ENCODE data around the gene MAPRE3.
"Not testable (repeated sequence)": the region's sequence is repeated elsewhere in the genome, so short reads cannot be mapped to it uniquely, and the experiment has no call there.

MAPRE3 gene

DNA sequence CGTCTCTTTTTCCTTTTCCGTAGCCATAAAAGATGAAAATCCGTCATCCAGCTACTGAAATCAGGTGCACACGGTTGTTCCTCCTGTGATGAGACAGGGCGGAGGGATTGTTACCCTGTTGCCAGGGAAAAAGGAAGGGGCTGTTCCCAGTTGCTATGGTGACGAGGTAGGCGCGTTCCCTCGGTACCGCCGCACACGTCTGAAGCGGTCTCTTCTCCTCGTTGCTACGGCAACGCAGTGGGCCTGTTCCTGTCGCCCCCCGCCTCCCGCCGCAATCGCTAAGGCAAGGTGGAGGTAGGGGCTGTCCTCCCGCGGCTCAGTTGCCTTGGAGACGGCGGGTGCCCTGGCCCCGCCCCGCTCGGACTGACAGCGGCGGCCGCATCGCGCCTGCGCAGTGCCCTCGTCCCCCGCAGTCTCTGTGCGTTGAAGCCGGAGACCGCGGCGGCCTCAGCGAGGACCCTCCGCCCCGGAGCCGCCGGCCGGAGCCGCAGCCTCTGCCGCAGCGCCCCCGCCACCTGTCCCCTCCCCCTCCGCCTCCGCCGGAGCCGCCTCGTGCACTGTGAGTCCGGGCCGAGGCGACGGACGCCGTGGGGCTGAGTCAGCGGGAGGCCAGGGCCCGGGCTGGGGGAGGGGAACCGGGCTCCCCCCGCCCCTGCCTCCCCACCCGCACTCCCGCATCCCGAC is at the start of gene MAPRE3:
Gene MAPRE3 (plus strand): TSS at position 394 of the 684 bp plus-strand sequence. CDS start 51,582 bp downstream, outside the sequence.
- no peak for DNase-seq (ENCODE audit: low read depth)
- H3K4me3 ChIP-seq (ENCODE audit: low read depth, low read length), result peak within 1 kb of the TSS; percentile 65

DNA sequence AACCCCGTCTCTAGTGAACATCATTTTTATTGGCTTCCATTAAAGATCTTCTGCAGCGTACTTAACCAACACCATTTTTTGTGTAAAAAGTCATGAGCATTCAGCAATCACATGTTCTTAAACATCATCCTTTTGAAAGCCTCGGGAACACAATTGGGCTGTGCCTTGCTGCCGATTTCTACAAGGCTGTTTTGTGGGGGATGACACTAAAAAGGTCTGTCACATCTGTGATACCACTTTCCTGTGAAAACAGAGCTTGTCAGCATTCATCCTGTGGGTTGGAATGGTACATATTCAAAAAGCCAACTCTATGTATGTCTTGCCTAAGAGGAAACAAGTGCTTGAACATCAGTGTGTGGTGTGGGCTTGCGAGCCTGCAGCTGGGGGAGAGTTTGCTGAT is 49.1 kb upstream of the MAPRE3 start:
- DNase-seq (ENCODE audit: low read depth), result no peak
- H3K4me3 ChIP-seq (ENCODE audit: low read depth, low read length), result no peak overlapping the region

DNA sequence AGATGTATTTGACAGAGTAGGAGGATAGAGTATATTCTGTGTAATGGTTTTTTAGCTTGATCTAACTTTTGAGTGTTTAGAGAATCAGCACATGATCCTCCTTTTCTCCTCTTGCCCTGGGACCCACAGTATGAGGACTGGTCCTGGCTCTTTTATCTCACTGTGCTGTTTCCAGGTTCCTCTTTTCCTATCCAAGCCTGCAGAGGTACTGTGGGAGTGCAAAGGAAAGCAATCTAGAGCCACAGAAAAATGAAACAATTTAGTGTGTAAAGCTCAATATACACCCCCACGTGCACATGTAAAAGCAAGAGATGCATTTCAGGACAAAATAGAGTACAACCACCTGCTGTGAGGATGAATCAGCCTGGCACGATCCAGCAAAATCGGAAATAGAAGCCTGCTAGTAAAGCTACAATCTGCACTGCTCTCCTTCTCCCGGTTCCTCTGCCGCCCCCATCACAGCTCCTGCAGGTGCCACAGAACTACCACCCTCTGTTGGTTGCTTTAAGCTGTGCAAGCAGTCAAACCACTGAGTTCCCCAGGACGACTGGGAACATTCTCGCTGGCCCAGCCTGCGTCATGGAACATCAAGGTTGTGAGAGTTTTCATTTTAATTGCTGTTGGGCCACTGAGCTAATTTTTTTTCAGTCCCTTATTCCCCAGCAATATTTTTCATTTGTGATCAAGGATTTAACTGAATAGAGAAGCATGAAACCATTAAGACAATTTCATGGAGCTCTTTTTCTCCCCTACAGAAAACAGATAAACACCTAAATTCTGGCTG is 47.8 kb upstream of the MAPRE3 start:
- DNase-seq (ENCODE audit: low read depth), result no peak
- no peak overlapping the region for H3K4me3 ChIP-seq (ENCODE audit: low read depth, low read length)

DNA sequence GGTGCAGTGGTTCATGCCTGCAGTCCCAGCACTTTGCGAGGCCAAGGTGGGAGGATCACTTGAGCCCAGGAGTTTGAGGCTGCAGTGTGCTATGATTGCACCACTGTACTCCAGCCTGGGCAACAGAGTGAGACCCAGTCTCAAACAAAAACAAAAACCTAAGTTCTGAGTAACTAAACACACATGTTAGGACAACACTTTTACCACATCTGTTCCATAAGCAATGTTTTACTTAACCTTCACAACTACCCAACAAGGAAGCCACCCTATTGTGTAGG is 47.3 kb upstream of the MAPRE3 start:
- DNase-seq (ENCODE audit: low read depth); H3K4me3 ChIP-seq (ENCODE audit: low read depth, low read length): not testable (repeated sequence)

DNA sequence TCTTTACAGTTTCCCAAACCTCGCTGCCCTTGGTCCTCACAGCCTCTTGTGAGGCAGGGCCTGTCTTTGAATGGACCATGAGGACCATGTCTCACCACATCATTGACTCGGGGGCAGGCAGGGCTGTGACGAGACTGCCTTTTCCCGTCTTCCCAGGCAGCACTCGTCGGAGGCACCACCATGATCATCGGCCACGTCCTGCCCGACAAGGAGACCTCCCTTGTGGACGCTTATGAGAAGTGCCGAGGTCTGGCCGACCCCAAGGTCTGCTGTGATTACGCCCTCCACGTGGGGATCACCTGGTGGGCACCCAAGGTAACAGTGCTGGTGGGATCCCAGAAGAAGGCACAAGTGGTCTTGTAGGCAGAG is 45.7 kb upstream of the MAPRE3 start:
- H3K4me3 ChIP-seq (ENCODE audit: low read depth, low read length), result no peak overlapping the region

DNA sequence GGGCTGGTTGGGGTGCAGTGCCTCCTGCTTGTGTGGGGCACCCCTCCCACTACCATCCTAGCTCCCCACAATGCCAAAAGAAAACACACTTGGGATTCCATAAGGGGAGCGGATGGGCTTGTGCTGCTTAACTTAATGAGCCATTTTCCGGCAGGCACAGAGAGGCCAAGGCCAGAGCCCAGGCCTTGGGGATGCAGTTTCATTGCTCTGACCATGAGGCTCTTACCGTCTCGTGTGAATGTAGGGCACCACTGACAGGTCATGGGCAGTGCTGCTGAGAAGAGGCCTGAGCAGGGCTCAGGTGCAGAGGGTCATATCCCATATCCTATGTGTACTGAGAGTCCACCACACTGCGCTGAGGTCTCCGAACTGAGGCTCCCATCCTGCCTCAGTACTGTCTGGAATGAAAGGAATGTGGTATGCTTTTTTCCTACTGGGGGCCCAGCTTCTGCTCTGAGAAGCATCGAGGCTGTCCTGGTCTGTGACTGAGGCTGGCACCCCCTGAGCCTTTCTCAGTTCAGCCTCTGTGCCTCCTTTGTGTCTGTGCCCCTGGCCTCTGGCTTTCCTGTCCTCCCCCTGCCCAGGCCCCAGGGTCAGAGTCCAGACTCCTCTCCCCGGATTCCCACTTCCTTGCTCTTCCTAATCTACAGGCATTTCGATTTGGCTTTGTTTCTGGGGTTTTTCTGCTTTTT is 45.2 kb upstream of the MAPRE3 start:
- no peak overlapping the region for H3K4me3 ChIP-seq (ENCODE audit: low read depth, low read length)
- no peak for DNase-seq (ENCODE audit: low read depth)

More for the DNA sequence above, 45.7 kb upstream of the MAPRE3 start:
- DNase-seq (ENCODE audit: low read depth), result no peak

DNA sequence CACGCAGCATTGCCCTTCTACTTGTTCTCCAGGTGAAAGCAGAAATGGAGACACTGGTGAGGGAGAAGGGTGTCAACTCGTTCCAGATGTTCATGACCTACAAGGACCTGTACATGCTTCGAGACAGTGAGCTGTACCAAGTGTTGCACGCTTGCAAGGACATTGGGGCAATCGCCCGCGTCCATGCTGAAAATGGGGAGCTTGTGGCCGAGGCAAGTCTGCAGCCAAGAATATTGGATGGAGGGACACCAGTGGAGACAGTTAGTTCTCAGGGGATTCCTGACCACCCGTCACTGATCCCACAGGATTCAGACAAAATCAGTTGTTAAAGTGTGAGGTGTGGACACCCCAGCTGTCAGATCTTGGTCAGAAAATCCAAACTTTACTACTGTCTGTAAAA is 43.2 kb upstream of the MAPRE3 start:
- H3K4me3 ChIP-seq (ENCODE audit: low read depth, low read length), result no peak overlapping the region
- DNase-seq (ENCODE audit: low read depth), result no peak

DNA sequence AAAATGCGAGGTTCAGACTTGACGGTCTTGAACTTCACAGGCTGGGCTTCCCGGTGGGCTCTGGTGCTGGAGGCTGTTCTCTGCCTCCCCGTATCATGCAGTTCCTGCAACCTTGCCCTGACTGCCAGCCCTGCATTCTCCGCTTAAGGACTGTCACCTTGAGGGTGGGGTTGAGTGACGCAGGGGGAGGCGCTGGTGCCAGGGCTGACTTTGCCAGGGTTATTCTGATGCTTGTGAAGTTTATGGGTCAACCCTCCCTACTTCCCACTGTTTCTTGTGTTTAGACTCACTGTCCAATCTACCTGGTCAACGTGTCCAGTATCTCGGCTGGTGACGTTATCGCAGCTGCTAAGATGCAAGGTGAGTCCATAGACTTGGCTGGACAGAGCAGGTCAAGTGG is 37.5 kb upstream of the MAPRE3 start:
- DNase-seq (ENCODE audit: low read depth), result no peak

DNA sequence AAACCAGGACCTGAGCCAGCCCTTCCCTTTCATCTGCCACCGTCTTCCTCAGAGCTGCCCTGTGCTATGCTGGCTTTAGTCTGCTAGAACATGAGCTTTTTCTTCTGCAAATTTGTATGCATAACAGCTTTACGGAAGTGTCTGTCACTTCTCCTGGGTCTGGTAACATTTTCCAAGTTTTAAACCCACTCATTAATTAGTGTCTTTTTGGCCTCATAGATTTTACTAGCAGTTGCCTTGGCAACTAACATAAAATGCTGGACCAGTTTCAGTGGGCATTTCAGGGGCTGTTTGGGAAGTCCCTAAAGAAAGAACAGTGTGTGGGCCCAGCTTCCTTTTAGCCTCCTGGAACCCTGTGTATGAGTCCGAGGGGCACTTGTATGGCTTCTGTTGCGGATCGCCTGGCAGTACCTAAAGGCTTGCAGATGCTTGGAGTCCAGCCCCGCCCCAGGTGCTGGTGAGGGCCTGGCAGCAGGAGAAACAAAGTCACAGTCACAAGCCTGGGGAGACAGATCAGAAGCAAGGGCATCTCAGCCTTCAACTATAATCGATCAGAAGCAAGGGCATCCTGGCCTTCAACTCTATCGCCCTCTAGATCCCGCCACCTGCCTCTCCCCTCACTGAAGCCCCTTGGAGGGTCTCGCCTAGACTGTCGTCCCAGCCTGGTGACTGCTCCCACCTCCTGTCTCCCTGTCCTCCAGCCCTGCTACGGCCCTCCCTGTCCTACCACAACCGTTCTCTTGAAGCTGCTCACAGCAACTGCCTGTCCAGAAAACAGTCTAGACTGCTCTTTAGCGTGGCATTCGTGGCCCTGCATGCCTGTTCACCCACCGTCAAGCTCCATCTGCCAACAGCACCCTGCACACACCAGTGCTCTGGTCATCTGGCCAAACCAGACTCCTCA is 36.8 kb upstream of the MAPRE3 start:
- H3K4me3 ChIP-seq (ENCODE audit: low read depth, low read length), result no peak overlapping the region
- no peak for DNase-seq (ENCODE audit: low read depth)

More for the DNA sequence above, 37.5 kb upstream of the MAPRE3 start:
- no peak overlapping the region for H3K4me3 ChIP-seq (ENCODE audit: low read depth, low read length)

DNA sequence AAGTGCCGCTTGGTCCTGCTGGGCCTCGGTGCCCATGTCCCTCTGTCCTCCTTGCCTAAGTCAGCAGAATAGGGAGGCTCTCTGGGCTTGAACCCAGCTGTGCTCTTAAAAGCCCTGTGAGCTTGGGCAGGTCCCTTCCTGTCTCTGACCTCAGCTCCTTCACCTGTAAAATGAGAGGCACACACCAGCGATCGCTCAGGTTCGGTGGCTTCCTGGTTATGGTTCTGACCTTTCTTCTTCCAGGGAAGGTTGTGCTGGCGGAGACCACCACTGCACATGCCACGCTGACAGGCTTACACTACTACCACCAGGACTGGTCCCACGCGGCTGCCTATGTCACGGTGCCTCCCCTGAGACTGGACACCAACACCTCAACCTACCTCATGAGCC is 36.1 kb upstream of the MAPRE3 start:
- no peak overlapping the region for H3K4me3 ChIP-seq (ENCODE audit: low read depth, low read length)
- DNase-seq (ENCODE audit: low read depth), result no peak

DNA sequence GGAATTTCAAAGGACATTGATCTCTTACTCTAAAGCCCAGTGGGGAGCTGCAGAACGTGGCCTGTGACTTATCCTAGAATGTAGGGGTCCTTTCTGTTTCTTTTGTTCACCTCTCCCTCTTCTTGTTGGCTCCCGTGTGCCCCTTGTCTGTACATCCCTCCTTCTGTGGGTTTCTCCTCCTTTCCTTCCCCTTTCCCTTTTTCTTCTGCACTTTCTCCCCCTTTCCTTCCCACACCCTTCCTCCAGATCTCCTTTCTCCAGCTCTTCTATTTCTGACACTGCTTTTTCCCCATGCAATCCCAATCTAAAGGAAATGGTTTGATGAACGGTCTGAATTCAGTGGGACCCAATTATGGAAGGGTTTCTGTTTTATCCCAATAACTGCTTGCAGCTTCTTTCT is 35.5 kb upstream of the MAPRE3 start:
- H3K4me3 ChIP-seq (ENCODE audit: low read depth, low read length), result no peak overlapping the region
- no peak for DNase-seq (ENCODE audit: low read depth)

DNA sequence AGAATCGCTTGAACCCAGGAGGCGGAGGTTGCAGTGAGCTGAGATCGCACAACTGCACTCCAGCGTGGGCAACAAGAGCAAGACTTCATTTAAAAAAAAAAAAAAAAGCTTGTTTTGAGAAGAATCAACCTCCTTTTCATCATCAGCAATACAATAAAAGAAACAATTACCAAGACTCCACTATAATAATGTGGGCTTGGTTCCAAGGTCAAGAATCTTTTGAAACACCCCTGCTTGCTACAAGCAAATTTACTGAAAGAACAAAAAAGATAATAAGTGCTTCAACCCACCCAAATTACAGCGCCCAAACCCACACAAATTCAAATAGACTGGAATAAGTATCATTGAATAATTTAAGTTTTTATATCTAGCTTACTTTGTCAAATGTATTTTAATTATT is 33.6 kb upstream of the MAPRE3 start:
- DNase-seq (ENCODE audit: low read depth), result no peak
- no peak overlapping the region for H3K4me3 ChIP-seq (ENCODE audit: low read depth, low read length)

DNA sequence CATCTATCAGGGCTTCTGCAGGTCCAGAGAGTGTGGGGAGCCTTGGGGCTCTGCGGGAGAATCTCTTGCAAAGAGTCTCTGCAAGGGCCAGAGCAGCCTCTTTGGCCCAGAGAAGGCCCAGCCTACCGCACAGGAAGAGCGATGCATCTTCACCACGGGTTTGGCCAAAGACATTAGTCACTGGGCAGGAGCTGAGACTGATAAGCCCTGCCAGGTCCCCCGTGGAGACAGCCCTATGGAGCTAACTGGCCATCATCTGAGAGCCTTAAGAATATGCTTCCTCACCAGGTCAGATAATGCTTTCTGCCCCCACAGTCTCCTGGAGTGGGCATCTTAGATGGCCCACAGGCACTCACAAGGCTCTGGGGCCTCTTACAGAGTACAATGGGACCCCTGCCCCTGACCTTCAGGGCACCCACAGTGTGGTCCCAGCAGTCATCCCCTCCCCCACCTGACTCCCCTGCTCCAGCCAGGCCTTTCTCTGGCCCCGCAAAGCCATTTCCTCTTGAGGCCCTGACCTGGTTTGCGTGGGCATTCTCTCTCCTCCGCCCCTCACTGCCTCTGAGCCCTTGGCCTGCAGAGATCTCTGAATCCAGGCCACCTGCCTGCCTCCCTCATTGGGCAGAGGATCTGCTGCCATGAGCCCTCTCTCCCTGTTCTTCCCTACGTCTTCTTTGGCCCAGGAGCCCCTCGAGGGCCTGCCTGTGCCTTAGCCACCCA is 31.9 kb upstream of the MAPRE3 start:
- DNase-seq (ENCODE audit: low read depth), result no peak
- no peak overlapping the region for H3K4me3 ChIP-seq (ENCODE audit: low read depth, low read length)

DNA sequence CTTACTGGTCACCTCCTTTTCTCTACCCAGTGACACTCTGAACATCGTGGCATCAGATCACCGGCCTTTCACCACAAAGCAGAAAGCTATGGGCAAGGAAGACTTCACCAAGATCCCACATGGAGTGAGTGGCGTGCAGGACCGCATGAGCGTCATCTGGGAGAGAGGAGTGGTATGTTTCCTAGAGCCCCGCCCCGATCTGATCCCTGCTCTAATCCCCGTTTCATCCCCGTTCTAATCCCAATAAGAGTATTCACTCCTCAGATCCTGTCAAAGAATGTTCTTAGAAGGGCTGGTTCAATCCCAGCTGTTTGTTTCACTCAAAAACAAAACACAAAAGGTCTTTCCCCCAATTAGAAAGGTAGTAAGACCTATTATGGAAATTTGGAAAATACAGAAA is 30.4 kb upstream of the MAPRE3 start:
- no peak for DNase-seq (ENCODE audit: low read depth)
- no peak overlapping the region for H3K4me3 ChIP-seq (ENCODE audit: low read depth, low read length)

DNA sequence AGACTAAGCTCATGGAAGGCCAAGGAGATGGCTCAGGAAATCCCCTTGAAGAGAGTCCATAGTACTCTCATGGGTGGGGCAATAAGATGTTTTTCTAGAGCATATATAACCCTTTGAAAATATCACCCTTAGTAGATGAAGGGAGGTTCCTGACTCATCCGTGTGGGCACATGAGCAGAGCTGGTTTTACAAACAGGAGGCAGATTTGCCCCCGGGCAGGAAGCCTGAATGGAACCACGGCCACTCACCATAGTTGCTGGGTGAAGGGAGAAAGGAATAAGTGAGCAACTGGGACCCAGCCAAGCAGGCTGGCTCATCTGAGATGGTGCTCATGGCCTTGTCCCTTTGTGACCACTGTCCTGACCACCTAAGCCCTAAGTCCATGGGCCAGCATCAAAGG is 29.0 kb upstream of the MAPRE3 start:
- H3K4me3 ChIP-seq (ENCODE audit: low read depth, low read length), result no peak overlapping the region
- DNase-seq (ENCODE audit: low read depth), result no peak

DNA sequence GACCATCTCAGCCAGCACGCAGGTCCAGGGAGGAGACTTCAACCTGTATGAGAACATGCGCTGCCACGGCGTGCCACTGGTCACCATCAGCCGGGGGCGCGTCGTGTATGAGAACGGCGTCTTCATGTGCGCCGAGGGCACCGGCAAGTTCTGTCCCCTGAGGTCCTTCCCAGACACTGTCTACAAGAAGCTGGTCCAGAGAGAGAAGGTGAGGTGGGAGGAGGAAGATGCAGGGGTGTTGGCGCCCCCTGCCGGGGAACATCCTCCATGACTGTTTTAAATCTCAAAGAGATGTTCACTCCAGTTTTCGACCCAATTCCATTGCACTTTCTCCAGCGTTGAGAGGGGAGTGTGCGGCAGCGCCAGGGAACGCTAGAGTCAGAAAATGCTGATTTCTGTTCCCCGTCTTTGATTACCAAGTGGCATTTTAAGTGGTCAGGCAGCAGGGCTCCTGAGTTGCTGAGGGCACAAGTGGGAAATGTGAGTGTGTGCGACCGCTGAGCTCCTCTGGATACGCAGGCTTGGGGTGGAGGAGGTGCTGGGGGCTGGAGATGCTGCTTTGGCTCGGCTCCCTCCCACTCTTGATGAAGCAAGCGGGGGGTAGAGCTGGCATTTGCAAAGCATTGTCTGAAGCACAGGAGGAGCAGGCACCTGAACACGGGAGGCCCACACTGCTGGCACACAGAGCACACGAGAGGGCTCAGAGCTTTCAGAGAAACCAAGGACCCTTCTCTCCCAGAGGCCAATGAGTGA is 27.7 kb upstream of the MAPRE3 start:
- DNase-seq (ENCODE audit: low read depth), result no peak
- H3K4me3 ChIP-seq (ENCODE audit: low read depth, low read length), result no peak overlapping the region

DNA sequence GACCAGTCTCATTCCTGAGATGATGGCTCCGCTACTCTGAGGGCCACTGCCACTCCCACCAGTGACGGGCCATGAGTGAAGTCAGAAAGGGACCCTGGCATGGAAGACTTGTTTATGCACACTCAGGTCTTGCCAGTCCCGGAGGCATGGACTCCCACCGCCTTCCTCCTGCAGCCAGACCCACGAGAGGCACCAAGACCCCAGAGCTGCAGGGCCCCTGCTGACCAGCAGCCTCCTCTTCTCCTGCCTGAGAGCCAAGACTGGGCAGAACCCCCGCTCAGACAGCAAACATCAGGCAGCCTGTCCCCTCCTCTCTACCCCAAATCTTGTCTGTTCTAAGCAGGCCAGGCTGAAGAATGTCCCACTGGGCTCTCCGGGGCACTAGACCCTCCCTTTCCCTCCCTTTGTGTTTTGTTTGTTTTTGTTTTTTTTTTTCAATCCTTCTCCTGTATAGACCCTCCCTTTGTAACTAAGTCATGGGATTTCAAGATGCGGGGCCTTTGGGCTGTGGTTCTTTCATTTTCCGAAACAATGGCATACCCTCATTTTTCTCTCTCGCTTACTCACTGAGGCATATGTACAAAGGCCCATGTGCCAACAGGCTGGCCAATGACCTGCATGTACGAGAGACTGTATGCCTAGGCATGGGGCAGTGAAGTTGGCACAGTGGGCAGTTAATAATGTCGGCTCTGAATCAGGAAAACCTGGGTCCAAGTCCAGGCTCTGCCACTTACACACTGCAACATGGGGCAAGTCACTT is 24.3 kb upstream of the MAPRE3 start:
- no peak overlapping the region for H3K4me3 ChIP-seq (ENCODE audit: low read depth, low read length)
- no peak for DNase-seq (ENCODE audit: low read depth)
